Transverse colon (tissue), 4 donors: ENCODE measurements around the gene MTHFR. TPM values are rescaled to one million over a fixed set of nuclear protein-coding genes. Genes with fewer than 3 reads are reported as not detected.

Source experiments
- DNase-seq: peaks from one replicate; pipeline ENCODE4 v3.0.0-alpha.2; 2019
- H3K27ac ChIP-seq, 4 donors: fragments of 200-600 bp; sonication (generic); 2 replicates each; pipeline ENCODE4 v1.5.1; 2016 to 2018; ENCODE audit warnings: inconsistent platforms in 4 of 4
- H3K27me3 ChIP-seq: fragments of 200-600 bp; sonication (generic); 2 replicates; pipeline ENCODE4 v1.5.1; 2017; ENCODE audit warnings: inconsistent platforms
- H3K36me3 ChIP-seq, 4 donors: fragments of 200-600 bp; sonication (generic); 2 replicates each; pipeline ENCODE4 v1.5.1; 2017 to 2019; ENCODE audit warnings: inconsistent platforms in 4 of 4
- H3K4me1 ChIP-seq, 4 donors: fragments of 200-600 bp; sonication (generic); 2 replicates each; pipeline ENCODE4 v1.5.1; 2017 to 2020; ENCODE audit warnings: inconsistent platforms in 4 of 4
- H3K4me3 ChIP-seq, 4 donors: fragments of 200-600 bp; sonication (generic); 1 replicate in 1 of 4; 2 replicates in 3 of 4; pipeline versions ENCODE4 v1.5.1 to v1.6.1; 2017 to 2019; ENCODE audit warnings: inconsistent platforms in 4 of 4
- H3K9me3 ChIP-seq, 2 donors: fragments of 200-600 bp; sonication (generic); 2 replicates each; pipeline ENCODE4 v1.5.1; 2017 to 2019; ENCODE audit warnings: inconsistent platforms in 2 of 2
- EP300 ChIP-seq: sonication (generic); formaldehyde crosslinking; IDR thresholded peaks from one replicate; pipeline ENCODE4 v1.6.1; 2017; ENCODE audit warnings: antibody characterized with exemption, low read depth
- POLR2A ChIP-seq: fragments of 450-650 bp; IDR thresholded peaks from one replicate; pipeline ENCODE4 v1.6.1; 2016; ENCODE audit warnings: antibody characterized with exemption, mild to moderate bottlenecking, moderate library complexity
- POLR2AphosphoS5 ChIP-seq, 3 donors: sonication (generic); formaldehyde crosslinking; IDR thresholded peaks; one replicate each; pipeline ENCODE4 v1.6.1; 2016; ENCODE audit warnings: antibody characterized with exemption in 3 of 3
- WGBS, 2 donors: methylation state at CpG; one replicate each; pipeline ENCODE4 v1.1.5; 2018; ENCODE audit warnings: low coverage in 1 of 2; 5-methylcytosine and 5-hydroxymethylcytosine counted together
- in situ Hi-C, 4 donors: fragments of 200-750 bp; cut with MboI; loops; one replicate each; pipeline versions ENCODE4 v1.15.0 to v1.15.1; 2017; ENCODE audit warnings: low sequenced_read_pairs in 3 of 4, low pct_ligation_motif_present in 1 of 4, low pct_unique_long_range_greater_than_20kb in 1 of 4
- intact Hi-C: fragments of 100-400 bp; cut with DNase I; formaldehyde crosslinking; loops from one replicate; pipeline ENCODE4 v1.15.1; 2023; ENCODE audit warnings: low total_unique reads
- small RNA-seq, 4 donors: library from RNA; depleted of rRNA; stranded (forward); fragments of <200 nt; gene quantifications; one replicate each; pipeline ENCODE3, GENCODE V24; 2016
- total RNA-seq, 4 donors: library from RNA; depleted of rRNA; stranded (reverse); fragments of >200 nt; gene quantifications; one replicate each; pipeline ENCODE4 v1.1.0, GENCODE V29; 2016
- TF ChIP-seq, protein P1 (sequence below), 5 experiments: fragments of 200-600 bp in 3 of 5; fragments of 450-650 bp in 2 of 5; sonication (generic) in 3 of 5; IDR thresholded peaks; 1 replicate in 2 of 5; 2 replicates in 3 of 5; pipeline ENCODE4 v1.5.1; 2016 to 2017; ENCODE audit warnings: antibody characterized with exemption in 5 of 5, inconsistent platforms in 3 of 5, mild to moderate bottlenecking in 2 of 5, moderate library complexity in 1 of 5

Gene MTHFR
- total RNA-seq, 4 donors from 2014 or later: 42.8 to 141 (median 48.3) TPM

DNA sequence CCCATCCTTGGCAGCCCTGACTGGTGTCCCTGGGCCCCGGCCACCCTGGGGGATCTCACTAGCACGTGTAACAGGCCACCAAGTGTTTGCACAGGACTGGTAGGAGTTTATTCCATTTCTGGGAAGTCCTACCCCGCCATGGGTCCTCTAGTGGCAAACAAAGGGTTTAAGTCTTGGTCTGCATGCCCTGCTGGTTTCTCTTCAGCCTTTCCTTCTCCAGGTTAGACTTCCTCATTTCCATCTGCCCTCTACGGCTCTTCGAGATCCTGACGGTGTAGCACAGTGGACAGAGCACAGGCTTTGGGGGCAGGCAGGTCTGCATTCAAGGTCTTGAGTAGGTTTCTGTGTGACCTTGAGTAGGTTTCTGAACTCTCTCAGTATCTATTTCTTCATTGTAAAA lies 67.0 kb downstream of the MTHFR start:
- intact Hi-C loops (loop anchor here (10.0 kb wide), 1 partner anchor 66 kb away; the partner anchor contains the start of genes CLCN6 and MTHFR), in situ Hi-C loops (no loop called here)
- no peaks in the 10 kb centered on the region for H3K9me3 ChIP-seq
- H3K4me3 ChIP-seq: no peak overlapping the region
- H3K27ac ChIP-seq: no peak overlapping the region
- no peak for TF ChIP-seq POLR2AphosphoS5 (IDR thresholded peaks at IDR 0.05)
- no peak for TF ChIP-seq EP300
- TF ChIP-seq, protein P1, sequence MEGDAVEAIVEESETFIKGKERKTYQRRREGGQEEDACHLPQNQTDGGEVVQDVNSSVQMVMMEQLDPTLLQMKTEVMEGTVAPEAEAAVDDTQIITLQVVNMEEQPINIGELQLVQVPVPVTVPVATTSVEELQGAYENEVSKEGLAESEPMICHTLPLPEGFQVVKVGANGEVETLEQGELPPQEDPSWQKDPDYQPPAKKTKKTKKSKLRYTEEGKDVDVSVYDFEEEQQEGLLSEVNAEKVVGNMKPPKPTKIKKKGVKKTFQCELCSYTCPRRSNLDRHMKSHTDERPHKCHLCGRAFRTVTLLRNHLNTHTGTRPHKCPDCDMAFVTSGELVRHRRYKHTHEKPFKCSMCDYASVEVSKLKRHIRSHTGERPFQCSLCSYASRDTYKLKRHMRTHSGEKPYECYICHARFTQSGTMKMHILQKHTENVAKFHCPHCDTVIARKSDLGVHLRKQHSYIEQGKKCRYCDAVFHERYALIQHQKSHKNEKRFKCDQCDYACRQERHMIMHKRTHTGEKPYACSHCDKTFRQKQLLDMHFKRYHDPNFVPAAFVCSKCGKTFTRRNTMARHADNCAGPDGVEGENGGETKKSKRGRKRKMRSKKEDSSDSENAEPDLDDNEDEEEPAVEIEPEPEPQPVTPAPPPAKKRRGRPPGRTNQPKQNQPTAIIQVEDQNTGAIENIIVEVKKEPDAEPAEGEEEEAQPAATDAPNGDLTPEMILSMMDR (IDR thresholded peaks at IDR 0.05): no peak
- no peak for TF ChIP-seq POLR2A
- H3K4me1 ChIP-seq: peaks cover 0 to 30% (median 15%) of the 10 kb centered on the region in 4 donors
- WGBS, 2 donors: 79% methylated on average over 6 of the region's 6 CpGs; no CpG with 5 or more reads in 1 of the 2 donors
- H3K36me3 ChIP-seq: no peaks in the 10 kb centered on the region
- no peak for DNase-seq
- no peaks in the 10 kb centered on the region for H3K27me3 ChIP-seq

GRCh38 chr1:11738096-11738495 lies 67.7 kb downstream of the MTHFR start:
- Histone ChIP-seq H3K9me3 (no peaks in the 10 kb centered on the region), H3K27me3 (no peaks in the 10 kb centered on the region), H3K4me3 (no peak overlapping the region), H3K27ac (no peak overlapping the region), H3K36me3 (no peaks in the 10 kb centered on the region), H3K4me1 (peaks cover 0 to 32% (median 15%) of the 10 kb centered on the region in 4 donors)
- no peak for TF ChIP-seq POLR2AphosphoS5 (IDR thresholded peaks at IDR 0.05)
- TF ChIP-seq POLR2A: no peak
- TF ChIP-seq EP300: no peak
- in situ Hi-C loops (no loop called here), intact Hi-C loops (loop anchor here (10.0 kb wide), 1 partner anchor 67 kb away; the partner anchor contains the start of genes CLCN6 and MTHFR)
- DNase-seq: no peak
- 79 to 80% methylated on average over 1 to 2 of the region's 2 CpGs for WGBS, 2 donors

- 0 to 16% methylated on average over 1 to 15 of the region's 15 CpGs for WGBS, 2 donors
- Histone ChIP-seq H3K9me3 (no peaks in the 10 kb centered on the region), H3K27me3 (no peaks in the 10 kb centered on the region), H3K4me3 (peak overlapping the region; percentile 67 to 82 (median 78)), H3K36me3 (no peaks in the 10 kb centered on the region), H3K27ac (peak overlapping the region; percentile 77 to 90 (median 84)), H3K4me1 (peaks cover 6 to 39% (median 21%) of the 10 kb centered on the region in 4 donors)
- intact Hi-C loops (loop anchor here (10.0 kb wide), 1 partner anchor 68 kb away; the partner anchor contains the start of genes CLCN6 and MTHFR), in situ Hi-C loops (no loop called here)
- no peak for TF ChIP-seq EP300
- peak in 1 of 3 donors; percentile 55 for TF ChIP-seq POLR2AphosphoS5 (IDR thresholded peaks at IDR 0.05)
- peak; percentile 47 for DNase-seq
Observed at GRCh38 chr1:11736746-11737639, 68.8 kb downstream of the MTHFR start.

DNA sequence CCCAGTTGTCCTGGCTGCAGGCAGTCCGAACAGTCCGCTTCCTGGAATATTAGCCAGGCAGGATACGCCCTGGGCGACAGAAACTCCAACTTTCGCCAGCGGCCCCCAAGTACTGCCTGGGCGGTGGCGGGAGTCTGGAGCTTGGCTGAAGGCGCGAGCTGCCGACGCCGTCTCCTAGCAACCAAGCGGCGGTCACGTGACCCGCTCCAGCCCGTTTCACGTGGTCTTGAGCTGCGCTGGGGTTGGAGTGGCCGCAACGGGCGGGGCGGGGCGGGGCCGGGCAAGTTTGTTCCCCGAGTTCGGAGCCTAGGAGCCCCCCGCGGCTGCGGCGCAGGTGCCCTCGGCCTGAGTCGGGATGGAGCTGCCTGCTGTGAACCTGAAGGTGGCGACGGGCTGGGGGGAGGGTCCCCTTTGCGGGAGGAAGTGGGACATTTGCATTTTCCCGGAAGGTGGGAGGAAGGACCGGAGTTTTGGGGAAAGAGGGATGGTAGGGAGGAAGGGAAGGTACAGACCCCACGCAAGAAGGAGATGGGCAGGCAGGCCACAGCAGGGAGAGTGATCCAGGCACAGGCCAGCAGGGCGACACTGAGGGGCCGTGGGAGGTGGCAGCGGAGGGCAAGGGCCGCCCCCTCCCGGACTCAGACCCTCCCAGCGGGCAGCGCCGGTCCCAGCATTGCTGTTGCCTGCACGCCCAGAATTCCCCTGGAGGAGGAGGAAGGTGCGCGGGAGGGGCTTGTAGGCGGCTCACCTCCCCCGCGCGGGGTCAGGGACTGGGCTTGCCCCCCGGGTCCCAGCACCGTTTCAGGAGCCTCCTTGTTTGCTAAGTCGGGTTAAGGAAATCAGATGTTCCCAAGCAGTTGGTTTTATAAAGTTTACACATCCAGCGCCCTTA lies 69.7 kb downstream of the MTHFR start, which contains the start of gene AGTRAP:
TSS of gene AGTRAP (plus strand) at position 283 of the 892 bp plus-strand sequence. CDS start at position 356, 73 bp downstream.
- no peaks in the 10 kb centered on the region for H3K36me3 ChIP-seq
- in situ Hi-C loops (no loop called here), intact Hi-C loops (loop anchor here (10.0 kb wide), 1 partner anchor 69 kb away; the partner anchor contains the start of genes CLCN6 and MTHFR)
- H3K27ac ChIP-seq: peak within 1 kb of the TSS; percentile 77 to 90 (median 84)
- TF ChIP-seq POLR2A (no peak), EP300 (no peak), POLR2AphosphoS5 (IDR thresholded peaks at IDR 0.05) (peak; percentile 18 to 42 (median 21))
- TF ChIP-seq, protein P1 (IDR thresholded peaks at IDR 0.05): peak in 2 of 5 experiments; percentile 9 to 11
- 0 to 1% methylated on average over 5 to 55 of the region's 59 CpGs for WGBS, 2 donors
- no peaks in the 10 kb centered on the region for H3K27me3 ChIP-seq
- H3K4me1 ChIP-seq: peaks cover 6 to 39% (median 24%) of the 10 kb centered on the region in 4 donors
- H3K9me3 ChIP-seq: no peaks in the 10 kb centered on the region
- peak; percentile 96 for DNase-seq
- peak within 1 kb of the TSS; percentile 67 to 82 (median 78) for H3K4me3 ChIP-seq

Small RNA genes lying within 50 kb of the gene (small RNA-seq; reads per million reads assigned to genes)
- gene RF02156: 0 reads per million in 4 donors
- gene RF02157: 0 reads per million in 4 donors
- 0 reads per million in 4 donors for gene RF02158

Other genes with a start within 250 kb of the MTHFR start
- 1 to 10 TPM in 1 of 4 donors, under 1 TPM in 1, not detected in 2; 0.82 to 3.7 TPM for gene FBXO2, start 151.5 kb downstream of the MTHFR start, total RNA-seq
- 10 to 100 TPM in 2 of 4 donors, 1 to 10 TPM in 2; 3.2 to 10.5 (median 6.9) TPM for gene FBXO44, start 151.1 kb downstream of the MTHFR start, total RNA-seq
- gene FBXO6, start 141.8 kb downstream of the MTHFR start, total RNA-seq: 1 to 10 TPM; 4.4 to 8.9 (median 5.2) TPM
- 10 to 100 TPM in 1 of 4 donors, 1 to 10 TPM in 3; 5.2 to 11.4 (median 7.1) TPM for gene MAD2L2, start 124.8 kb downstream of the MTHFR start, total RNA-seq
- gene DRAXIN, start 114.3 kb downstream of the MTHFR start, total RNA-seq: under 1 TPM in 2 of 4 donors, not detected in 2; 0.14 to 0.16 TPM
- 10 to 100 TPM in 3 of 4 donors, 1 to 10 TPM in 1; 1.2 to 27.0 (median 22.7) TPM for gene AGTRAP, start 69.8 kb downstream of the MTHFR start, total RNA-seq
- under 1 TPM in 1 of 4 donors, not detected in 3; 0.48 TPM for gene C1orf167, start 43.8 kb downstream of the MTHFR start, total RNA-seq
- 100 to 1,000 TPM in 1 of 4 donors, 10 to 100 TPM in 3; 14.0 to 184 (median 30.7) TPM for gene CLCN6, start 227 bp upstream of the MTHFR start, total RNA-seq
- gene NPPA, start 41.8 kb upstream of the MTHFR start, total RNA-seq: not detected
- gene NPPB, start 53.0 kb upstream of the MTHFR start, total RNA-seq: not detected
- gene KIAA2013, start 120.5 kb upstream of the MTHFR start, total RNA-seq: 100 to 1,000 TPM; 140 to 265 (median 201) TPM
- 10 to 100 TPM; 28.8 to 56.3 (median 41.2) TPM for gene PLOD1, start 128.8 kb upstream of the MTHFR start, total RNA-seq
- 10 to 100 TPM; 72.1 to 92.8 (median 75.6) TPM for gene MFN2, start 174.5 kb upstream of the MTHFR start, total RNA-seq
- gene MIIP, start 213.5 kb upstream of the MTHFR start, total RNA-seq: 10 to 100 TPM; 24.4 to 33.6 (median 27.7) TPM